ENCODE data around the gene KRTAP2-3.
"Not testable (repeated sequence)": the region's sequence is repeated elsewhere in the genome, so short reads cannot be mapped to it uniquely, and the experiment has no call there.

Gene KRTAP2-3

DNA sequence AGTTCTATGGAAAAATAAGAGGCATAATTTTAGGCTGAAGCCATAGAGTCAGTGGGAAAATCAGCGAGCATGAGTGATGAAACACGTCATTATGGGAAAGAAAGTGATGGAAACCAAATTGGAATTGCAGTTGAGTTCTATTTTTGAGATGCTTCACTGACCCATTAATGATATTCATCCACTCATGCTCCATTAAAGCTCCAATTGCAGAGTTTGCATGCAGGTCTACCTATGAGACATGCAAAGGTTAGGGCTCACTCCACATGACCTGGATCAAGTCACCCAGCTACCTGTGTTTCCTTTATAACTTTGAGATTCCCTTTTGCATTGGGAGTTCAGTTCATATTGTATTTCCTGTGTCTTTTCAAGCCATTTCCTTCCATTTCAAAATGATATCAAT, 13.8 kb upstream of the KRTAP2-3 start:
- no peak overlapping the region for H3K4me3 ChIP-seq (ENCODE audit: low read depth, low read length)
- no peak for DNase-seq (ENCODE audit: low read depth)
- TF ChIP-seq, protein P1, sequence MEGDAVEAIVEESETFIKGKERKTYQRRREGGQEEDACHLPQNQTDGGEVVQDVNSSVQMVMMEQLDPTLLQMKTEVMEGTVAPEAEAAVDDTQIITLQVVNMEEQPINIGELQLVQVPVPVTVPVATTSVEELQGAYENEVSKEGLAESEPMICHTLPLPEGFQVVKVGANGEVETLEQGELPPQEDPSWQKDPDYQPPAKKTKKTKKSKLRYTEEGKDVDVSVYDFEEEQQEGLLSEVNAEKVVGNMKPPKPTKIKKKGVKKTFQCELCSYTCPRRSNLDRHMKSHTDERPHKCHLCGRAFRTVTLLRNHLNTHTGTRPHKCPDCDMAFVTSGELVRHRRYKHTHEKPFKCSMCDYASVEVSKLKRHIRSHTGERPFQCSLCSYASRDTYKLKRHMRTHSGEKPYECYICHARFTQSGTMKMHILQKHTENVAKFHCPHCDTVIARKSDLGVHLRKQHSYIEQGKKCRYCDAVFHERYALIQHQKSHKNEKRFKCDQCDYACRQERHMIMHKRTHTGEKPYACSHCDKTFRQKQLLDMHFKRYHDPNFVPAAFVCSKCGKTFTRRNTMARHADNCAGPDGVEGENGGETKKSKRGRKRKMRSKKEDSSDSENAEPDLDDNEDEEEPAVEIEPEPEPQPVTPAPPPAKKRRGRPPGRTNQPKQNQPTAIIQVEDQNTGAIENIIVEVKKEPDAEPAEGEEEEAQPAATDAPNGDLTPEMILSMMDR (IDR thresholded peaks at IDR 0.05; ENCODE audit: insufficient read depth, low read depth, low read length, missing control alignments), result no peak

DNA sequence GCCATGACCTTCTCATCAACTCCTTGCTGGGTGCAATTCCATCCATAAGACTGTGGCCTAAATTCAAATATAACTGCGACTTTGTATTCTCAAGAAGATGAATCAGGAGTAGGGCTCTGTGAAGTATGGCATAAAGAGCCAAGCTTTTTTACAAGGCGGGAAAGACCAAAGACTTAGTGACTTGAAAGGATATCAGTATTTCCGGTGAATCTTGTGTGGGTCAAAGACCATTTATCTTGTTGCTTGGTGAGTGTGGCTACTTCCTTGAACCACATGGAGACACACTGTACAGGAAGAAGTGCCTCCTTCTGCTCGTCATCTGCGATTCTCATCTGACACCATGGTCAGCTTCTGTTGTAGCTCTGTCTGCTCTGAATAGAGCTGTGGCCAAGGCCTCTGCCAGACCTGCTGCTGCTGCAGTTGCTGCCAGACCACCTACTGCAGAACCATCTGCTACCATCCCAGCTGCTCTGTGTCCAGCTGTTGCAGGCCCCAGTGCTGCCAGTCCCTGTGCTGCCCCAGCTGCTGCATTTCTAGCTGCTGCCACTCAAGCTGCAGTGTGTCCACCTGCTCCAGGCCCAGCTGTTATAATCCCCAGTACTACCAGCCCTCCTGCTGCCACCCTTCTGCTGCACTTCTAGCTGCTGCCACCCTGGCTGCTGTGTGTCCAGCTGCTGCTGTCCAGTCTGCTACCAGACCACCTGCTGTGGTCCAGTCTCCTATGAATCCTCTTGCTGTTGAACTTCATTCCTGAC, 11.9 kb upstream of the KRTAP2-3 start:
- no peak overlapping the region for H3K4me3 ChIP-seq (ENCODE audit: low read depth, low read length)
- DNase-seq (ENCODE audit: low read depth), result no peak
- TF ChIP-seq, protein P1 (IDR thresholded peaks at IDR 0.05; ENCODE audit: insufficient read depth, low read depth, low read length, missing control alignments), result no peak

DNA sequence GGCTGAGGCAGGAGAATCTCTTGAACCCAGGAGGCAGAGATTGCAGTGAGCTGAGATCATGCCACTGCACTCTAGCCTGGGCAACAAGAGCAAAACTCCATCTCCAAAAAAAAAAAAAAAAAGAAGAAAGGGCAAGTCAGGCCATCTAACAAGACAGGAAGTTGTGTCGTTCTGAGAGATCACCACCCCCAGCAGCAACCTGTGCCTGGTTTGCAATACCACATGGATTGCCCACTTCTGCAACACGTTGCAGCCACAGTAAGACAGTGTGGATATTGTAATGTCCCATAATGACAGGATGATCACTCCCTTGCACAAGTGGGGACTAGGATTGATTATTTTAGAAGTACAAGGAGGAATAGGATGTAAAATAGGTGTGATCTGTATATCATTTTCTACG, 9.1 kb upstream of the KRTAP2-3 start:
- DNase-seq (ENCODE audit: low read depth), result no peak
- TF ChIP-seq, protein P1 (IDR thresholded peaks at IDR 0.05; ENCODE audit: insufficient read depth, low read depth, low read length, missing control alignments), result no peak
- H3K4me3 ChIP-seq (ENCODE audit: low read depth, low read length), result no peak overlapping the region

DNA sequence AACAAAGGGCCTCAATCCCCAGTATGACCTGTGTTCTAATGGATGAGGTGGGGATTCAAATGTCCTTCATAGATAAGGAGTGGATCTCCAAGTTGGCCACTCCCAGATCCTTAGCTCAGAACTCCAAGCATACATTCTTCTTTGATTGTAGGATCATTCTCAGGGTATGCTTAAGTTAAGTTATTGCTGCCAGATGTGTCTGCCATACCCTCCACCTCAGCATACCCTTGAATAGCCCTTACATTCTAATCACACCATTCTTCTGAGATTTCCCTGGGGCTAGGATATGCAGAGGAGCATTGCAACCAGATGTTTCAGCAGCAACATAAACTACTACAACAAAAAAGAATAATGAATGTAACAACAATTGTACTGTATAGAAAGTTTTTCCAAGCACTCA, 7.4 kb upstream of the KRTAP2-3 start:
- no peak overlapping the region for H3K4me3 ChIP-seq (ENCODE audit: low read depth, low read length)
- DNase-seq (ENCODE audit: low read depth), result no peak
- TF ChIP-seq, protein P1 (IDR thresholded peaks at IDR 0.05; ENCODE audit: insufficient read depth, low read depth, low read length, missing control alignments), result no peak

- TF ChIP-seq, protein P1 (IDR thresholded peaks at IDR 0.05; ENCODE audit: insufficient read depth, low read depth, low read length, missing control alignments), result no peak
- no peak for DNase-seq (ENCODE audit: low read depth)
- H3K4me3 ChIP-seq (ENCODE audit: low read depth, low read length), result no peak within 1 kb of the TSS
These were observed 6.1 kb upstream of the KRTAP2-3 start, which contains the start of gene KRTAP2-4 for GRCh38 chr17:41065829-41066624. KRTAP2-4 (minus strand) TSS chr17:41065879; CDS start chr17:41065845, 34 bp downstream.

DNA sequence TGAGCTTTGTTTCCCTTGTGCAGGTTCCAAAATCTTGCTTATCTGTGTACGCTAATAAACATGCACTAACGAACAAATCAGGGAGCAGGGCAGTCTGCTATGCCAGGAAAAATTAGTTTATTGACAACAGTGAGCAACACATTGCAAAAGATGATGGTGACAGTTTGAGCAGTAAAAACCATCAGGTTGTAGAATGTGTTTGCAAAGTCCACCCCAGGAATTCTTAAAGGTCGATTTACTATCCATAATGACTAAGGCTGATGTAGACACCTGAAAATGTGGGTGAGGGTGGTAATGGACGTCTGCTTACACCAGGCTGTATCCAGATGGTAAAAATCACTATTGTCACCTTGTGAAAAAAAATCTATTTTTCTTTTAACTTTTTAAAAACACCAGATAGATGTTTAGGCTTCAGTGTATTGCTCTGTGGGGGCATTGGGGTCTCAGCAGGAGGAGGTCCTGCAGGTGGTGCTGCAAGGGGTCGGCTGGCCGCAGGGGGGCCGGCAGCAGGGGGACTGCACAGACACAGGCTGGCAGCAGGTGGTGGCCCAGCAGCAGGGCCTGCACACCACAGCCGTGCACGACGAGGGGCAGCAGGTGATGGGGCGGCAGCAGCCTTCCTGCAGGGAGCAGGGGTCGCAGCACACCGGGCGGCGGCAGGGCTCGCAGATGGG, 5.2 kb upstream of the KRTAP2-3 start:
- H3K4me3 ChIP-seq (ENCODE audit: low read depth, low read length); DNase-seq (ENCODE audit: low read depth): not testable (repeated sequence)

DNA sequence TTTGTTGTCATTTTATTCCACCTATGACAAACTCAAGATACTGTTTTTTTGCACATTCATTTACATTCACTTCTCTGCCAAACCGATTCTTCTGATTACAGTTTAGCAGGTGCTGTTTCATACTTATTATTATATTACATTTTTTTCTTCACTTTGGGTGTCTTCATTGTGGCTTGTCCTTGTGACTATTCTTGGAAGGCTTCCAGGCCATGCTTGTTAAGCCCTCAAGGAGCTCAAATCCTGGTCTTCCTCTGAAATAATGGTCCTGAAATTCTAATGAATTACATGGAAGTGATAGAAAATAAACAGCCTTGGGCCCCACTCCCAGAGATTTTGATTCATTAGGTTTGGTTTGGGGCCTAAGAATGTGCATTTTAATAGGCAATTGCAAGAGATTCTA, 4.4 kb upstream of the KRTAP2-3 start:
- TF ChIP-seq, protein P1 (IDR thresholded peaks at IDR 0.05; ENCODE audit: insufficient read depth, low read depth, low read length, missing control alignments), result no peak
- no peak for DNase-seq (ENCODE audit: low read depth)

More for the DNA sequence above, 4.4 kb upstream of the KRTAP2-3 start:
- no peak overlapping the region for H3K4me3 ChIP-seq (ENCODE audit: low read depth, low read length)

All from GM12865 (cell line).